ENCODE results near the gene PSMA7.

DNA sequence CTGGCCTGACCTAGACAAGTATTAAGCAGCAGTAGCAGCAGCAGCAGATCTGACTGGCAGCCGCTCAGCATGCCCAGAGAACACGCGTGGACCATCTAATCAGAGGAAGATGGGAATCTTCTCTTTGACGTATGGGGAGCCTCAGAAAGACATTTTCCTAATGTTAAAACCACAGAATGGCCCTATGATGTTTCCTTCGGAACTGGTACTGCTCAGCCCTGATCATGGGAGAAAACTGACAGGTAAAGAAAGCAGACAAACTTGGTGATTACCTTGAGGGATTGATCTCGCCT, 6.2 kb downstream of the PSMA7 start:
- TF ChIP-seq POLR2A (IDR thresholded peaks at IDR 0.05) (no peak), CTCF (IDR thresholded peaks at IDR 0.05 in 4 of 5, conservative IDR thresholded peaks at IDR 0.05 in 1 of 5) (peak in 1 of 5 experiments; percentile 15)

All from gastrocnemius medialis (tissue), 4 donors.